HL-60 (cell line): Measurements from ENCODE around the gene CRYBA4.

Experiments
- CTCF ChIP-seq: IDR thresholded peaks from one replicate; pipeline ENCODE4 v1.5.1; 2011; ENCODE audit warnings: low read length, control low read depth, inconsistent platforms; ENCODE audit not compliant: insufficient read depth
- GABPA ChIP-seq: IDR thresholded peaks from 2 replicates; pipeline ENCODE4 v1.6.1; 2012; ENCODE audit warnings: low read depth
- POLR2AphosphoS5 ChIP-seq: IDR thresholded peaks from 2 replicates; pipeline ENCODE4 v1.6.1; 2012; ENCODE audit warnings: low read depth
- REST ChIP-seq: IDR thresholded peaks from 2 replicates; pipeline ENCODE4 v1.6.1; 2012; ENCODE audit warnings: low read depth; ENCODE audit not compliant: insufficient replicate concordance
- SPI1 ChIP-seq: IDR thresholded peaks from 2 replicates; pipeline ENCODE4 v1.6.1; 2012; ENCODE audit warnings: low read depth, mild to moderate bottlenecking, borderline replicate concordance

DNA sequence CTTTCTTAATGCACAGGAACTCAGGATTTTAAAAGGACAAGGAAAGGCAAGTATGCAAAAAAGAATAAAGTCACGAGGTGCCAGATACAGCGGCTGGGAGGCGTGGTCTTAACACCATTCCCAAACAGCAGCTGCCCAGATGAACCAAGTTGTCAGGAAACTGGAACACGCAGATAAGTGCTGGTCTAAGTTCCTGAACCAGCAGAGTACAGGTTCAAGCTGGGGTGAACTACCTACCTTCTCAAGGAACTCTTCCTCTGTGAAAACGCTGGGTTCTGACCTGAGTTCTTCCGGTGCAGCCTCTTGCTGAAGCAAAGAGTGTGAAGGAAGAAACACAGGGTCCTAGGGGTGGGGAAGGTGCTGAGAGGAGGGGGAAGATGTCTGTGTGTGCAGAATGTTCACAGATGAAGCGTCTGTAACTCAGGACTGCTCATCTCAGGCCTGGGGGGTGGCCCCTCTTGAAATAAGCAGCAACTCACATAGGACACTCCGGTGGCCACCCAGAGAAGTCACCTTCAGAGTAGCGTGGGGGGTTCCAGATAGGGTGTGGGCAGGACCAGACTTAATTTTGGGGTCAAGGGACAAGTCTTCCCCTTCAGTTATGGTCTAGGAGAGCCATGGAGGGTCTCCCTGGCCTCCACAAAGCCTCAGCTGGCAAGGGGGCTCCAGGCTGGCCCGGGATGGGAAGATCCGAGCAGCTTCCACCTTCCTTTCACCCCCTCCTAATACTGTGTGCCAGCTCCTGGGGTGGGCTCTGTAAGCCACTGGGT is 35.0 kb upstream of the CRYBA4 start:
- TF ChIP-seq CTCF (no peak), REST (no peak), POLR2AphosphoS5 (no peak), GABPA (no peak), SPI1 (no peak)
